ENCODE data around the gene LMBRD1. TPM values are rescaled to one million over a fixed set of nuclear protein-coding genes. Genes with fewer than 3 reads are reported as not detected.

Gene LMBRD1
- total RNA-seq, 1 donor: 36.2 TPM

DNA sequence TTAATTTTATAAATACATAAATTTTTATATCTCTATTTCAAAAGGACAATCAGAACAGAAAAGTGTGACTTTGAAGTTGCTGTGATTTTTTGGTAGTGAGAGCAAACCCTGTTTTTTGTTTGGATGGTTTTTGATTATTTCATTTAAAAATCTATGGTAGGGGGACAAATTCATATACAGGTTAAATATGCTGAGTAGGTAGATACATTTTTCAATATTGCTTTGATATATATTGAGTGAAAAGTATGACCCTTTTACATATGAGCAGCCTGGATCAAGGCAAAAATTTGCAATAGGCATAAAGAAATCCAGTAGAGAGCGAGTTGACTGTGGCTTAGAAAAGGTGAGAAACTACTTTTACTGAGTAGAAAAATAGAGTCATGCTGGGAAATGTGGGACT lies 132.3 kb downstream of the LMBRD1 start:
- no peaks in the 10 kb centered on the region for H3K79me2 ChIP-seq (ENCODE audit: insufficient read depth, low read length)
- H3K27ac ChIP-seq (ENCODE audit: low read depth, low read length): no peak overlapping the region
- H3K27me3 ChIP-seq (ENCODE audit: insufficient read depth, low read length): no peaks in the 10 kb centered on the region
- H4K20me1 ChIP-seq (ENCODE audit: insufficient read depth, low read length): no peaks in the 10 kb centered on the region
- H3K4me3 ChIP-seq (ENCODE audit: insufficient read depth, low read length): no peak overlapping the region
- no peak overlapping the region for H3K4me2 ChIP-seq (ENCODE audit: insufficient read depth, low read length)
- H3K4me1 ChIP-seq (ENCODE audit: insufficient read depth, low read length): no peaks in the 10 kb centered on the region
- no peak for DNase-seq (ENCODE audit: insufficient read length, low spot score, missing footprints)
- no peaks in the 10 kb centered on the region for H3K9me3 ChIP-seq (ENCODE audit: low read depth, low read length)
- TF ChIP-seq, protein P1, sequence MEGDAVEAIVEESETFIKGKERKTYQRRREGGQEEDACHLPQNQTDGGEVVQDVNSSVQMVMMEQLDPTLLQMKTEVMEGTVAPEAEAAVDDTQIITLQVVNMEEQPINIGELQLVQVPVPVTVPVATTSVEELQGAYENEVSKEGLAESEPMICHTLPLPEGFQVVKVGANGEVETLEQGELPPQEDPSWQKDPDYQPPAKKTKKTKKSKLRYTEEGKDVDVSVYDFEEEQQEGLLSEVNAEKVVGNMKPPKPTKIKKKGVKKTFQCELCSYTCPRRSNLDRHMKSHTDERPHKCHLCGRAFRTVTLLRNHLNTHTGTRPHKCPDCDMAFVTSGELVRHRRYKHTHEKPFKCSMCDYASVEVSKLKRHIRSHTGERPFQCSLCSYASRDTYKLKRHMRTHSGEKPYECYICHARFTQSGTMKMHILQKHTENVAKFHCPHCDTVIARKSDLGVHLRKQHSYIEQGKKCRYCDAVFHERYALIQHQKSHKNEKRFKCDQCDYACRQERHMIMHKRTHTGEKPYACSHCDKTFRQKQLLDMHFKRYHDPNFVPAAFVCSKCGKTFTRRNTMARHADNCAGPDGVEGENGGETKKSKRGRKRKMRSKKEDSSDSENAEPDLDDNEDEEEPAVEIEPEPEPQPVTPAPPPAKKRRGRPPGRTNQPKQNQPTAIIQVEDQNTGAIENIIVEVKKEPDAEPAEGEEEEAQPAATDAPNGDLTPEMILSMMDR (IDR thresholded peaks at IDR 0.05; ENCODE audit: extremely low read depth, low read depth, low read length): no peak
- H3K36me3 ChIP-seq (ENCODE audit: insufficient read depth, low read length): no peaks in the 10 kb centered on the region
- H2AFZ ChIP-seq (ENCODE audit: low read length): no peak overlapping the region

DNA sequence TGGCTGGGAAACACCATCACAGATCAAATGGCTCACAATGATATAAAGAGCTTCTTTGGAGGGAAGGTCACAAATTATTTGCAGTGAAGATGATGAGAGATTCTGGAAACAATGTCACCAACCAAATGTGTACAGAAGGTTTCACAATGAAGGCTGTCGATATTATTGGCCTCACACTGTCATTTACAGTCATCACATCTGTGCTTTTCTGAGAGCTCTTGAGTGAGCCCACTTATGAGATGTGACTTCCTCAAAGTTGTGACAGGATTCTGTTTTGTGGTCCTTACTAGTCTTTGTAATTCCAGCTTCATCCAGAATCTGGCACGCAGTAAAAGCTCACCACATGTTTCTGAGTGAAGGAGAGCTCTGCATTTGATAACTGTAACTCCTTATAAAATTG lies 133.6 kb downstream of the LMBRD1 start:
- Histone ChIP-seq H3K27ac (ENCODE audit: low read depth, low read length) (no peak overlapping the region), H3K79me2 (ENCODE audit: insufficient read depth, low read length) (no peaks in the 10 kb centered on the region), H3K4me1 (ENCODE audit: insufficient read depth, low read length) (no peaks in the 10 kb centered on the region), H3K4me2 (ENCODE audit: insufficient read depth, low read length) (no peak overlapping the region), H3K36me3 (ENCODE audit: insufficient read depth, low read length) (no peaks in the 10 kb centered on the region), H3K4me3 (ENCODE audit: insufficient read depth, low read length) (no peak overlapping the region), H4K20me1 (ENCODE audit: insufficient read depth, low read length) (no peaks in the 10 kb centered on the region), H2AFZ (ENCODE audit: low read length) (no peak overlapping the region), H3K27me3 (ENCODE audit: insufficient read depth, low read length) (no peaks in the 10 kb centered on the region), H3K9me3 (ENCODE audit: low read depth, low read length) (no peaks in the 10 kb centered on the region)
- TF ChIP-seq, protein P1 (IDR thresholded peaks at IDR 0.05; ENCODE audit: extremely low read depth, low read depth, low read length): no peak
- DNase-seq (ENCODE audit: insufficient read length, low spot score, missing footprints): no peak

DNA sequence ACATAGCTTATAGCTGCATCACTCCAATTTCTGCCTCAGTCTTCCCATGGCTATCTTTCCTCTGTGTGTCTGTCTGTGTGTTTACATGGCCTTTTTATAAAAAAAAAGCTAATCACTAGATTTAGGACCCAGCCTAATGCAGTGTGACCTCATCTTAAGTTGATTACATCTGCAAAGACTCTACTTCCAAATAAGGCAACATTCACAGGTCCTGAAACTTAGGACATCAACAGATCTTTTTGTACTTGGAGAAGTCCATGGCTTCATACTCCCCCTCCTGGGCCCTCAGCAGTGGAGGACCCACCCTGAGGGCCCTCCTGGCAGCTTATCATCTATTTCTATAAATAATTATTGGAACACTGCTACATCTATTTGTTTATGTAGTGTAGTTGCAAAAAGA lies 146.1 kb downstream of the LMBRD1 start:
- TF ChIP-seq, protein P1 (IDR thresholded peaks at IDR 0.05; ENCODE audit: extremely low read depth, low read depth, low read length): no peak
- no peaks in the 10 kb centered on the region for H3K9me3 ChIP-seq (ENCODE audit: low read depth, low read length)
- H3K4me1 ChIP-seq (ENCODE audit: insufficient read depth, low read length): no peaks in the 10 kb centered on the region
- H3K27ac ChIP-seq (ENCODE audit: low read depth, low read length): no peak overlapping the region
- no peaks in the 10 kb centered on the region for H4K20me1 ChIP-seq (ENCODE audit: insufficient read depth, low read length)
- no peak overlapping the region for H2AFZ ChIP-seq (ENCODE audit: low read length)
- H3K36me3 ChIP-seq (ENCODE audit: insufficient read depth, low read length): no peaks in the 10 kb centered on the region
- H3K27me3 ChIP-seq (ENCODE audit: insufficient read depth, low read length): no peaks in the 10 kb centered on the region
- H3K4me2 ChIP-seq (ENCODE audit: insufficient read depth, low read length): no peak overlapping the region
- no peaks in the 10 kb centered on the region for H3K79me2 ChIP-seq (ENCODE audit: insufficient read depth, low read length)
- no peak for DNase-seq (ENCODE audit: insufficient read length, low spot score, missing footprints)
- no peak overlapping the region for H3K4me3 ChIP-seq (ENCODE audit: insufficient read depth, low read length)

DNA sequence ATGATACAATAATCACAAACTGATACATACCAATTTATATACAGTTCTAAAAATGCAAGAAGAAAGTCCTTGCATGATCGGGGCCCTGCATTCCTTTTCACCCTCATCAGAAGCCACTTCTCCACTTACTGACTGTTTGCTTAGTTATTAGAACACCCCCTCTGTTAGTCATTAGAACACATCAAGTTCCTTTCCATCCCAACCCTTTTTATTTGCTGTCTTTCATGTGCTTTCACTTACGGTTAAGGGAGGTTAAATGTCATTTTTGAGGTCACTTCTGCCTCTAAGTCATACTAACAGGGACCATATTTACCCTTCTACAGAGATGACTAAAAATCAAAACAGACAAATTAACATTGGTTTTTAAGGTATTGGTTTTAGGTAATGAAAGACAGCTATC lies 149.1 kb downstream of the LMBRD1 start:
- H3K27me3 ChIP-seq (ENCODE audit: insufficient read depth, low read length): no peaks in the 10 kb centered on the region
- no peaks in the 10 kb centered on the region for H3K9me3 ChIP-seq (ENCODE audit: low read depth, low read length)
- H3K4me3 ChIP-seq (ENCODE audit: insufficient read depth, low read length): no peak overlapping the region
- H3K4me2 ChIP-seq (ENCODE audit: insufficient read depth, low read length): no peak overlapping the region
- H2AFZ ChIP-seq (ENCODE audit: low read length): no peak overlapping the region
- no peaks in the 10 kb centered on the region for H3K4me1 ChIP-seq (ENCODE audit: insufficient read depth, low read length)
- no peaks in the 10 kb centered on the region for H4K20me1 ChIP-seq (ENCODE audit: insufficient read depth, low read length)
- no peak for DNase-seq (ENCODE audit: insufficient read length, low spot score, missing footprints)
- no peak overlapping the region for H3K27ac ChIP-seq (ENCODE audit: low read depth, low read length)
- TF ChIP-seq, protein P1 (IDR thresholded peaks at IDR 0.05; ENCODE audit: extremely low read depth, low read depth, low read length): no peak
- H3K36me3 ChIP-seq (ENCODE audit: insufficient read depth, low read length): no peaks in the 10 kb centered on the region
- no peaks in the 10 kb centered on the region for H3K79me2 ChIP-seq (ENCODE audit: insufficient read depth, low read length)

Measured in osteoblast (primary cell).